Thoracic aorta (tissue), 2 donors: ENCODE results near the gene CCT8. TPM values are rescaled to one million over a fixed set of nuclear protein-coding genes. Genes with fewer than 3 reads are reported as not detected.
"Not testable (repeated sequence)": the region's sequence is repeated elsewhere in the genome, so short reads cannot be mapped to it uniquely, and the experiment has no call there.

Experiments used
- ATAC-seq: fragments of 150-250 bp; one replicate; pipeline ENCODE4 v1.8.0; 2017; ENCODE audit warnings: low read depth; ENCODE audit not compliant: insufficient number of reproducible peaks, low FRiP score
- DNase-seq: peaks from one replicate; pipeline ENCODE4 v3.0.0-alpha.2; 2020; ENCODE audit warnings: low spot score
- H3K27ac ChIP-seq, 2 donors: fragments of 200-600 bp; sonication (generic); 1 replicate in 1 of 2; 2 replicates in 1 of 2; pipeline ENCODE4 v1.5.1; 2016; ENCODE audit warnings: mild to moderate bottlenecking in 2 of 2, moderate library complexity in 2 of 2
- H3K27me3 ChIP-seq: fragments of 200-600 bp; sonication (generic); replicated peaks from 2 replicates; pipeline ENCODE4 v1.6.0; 2016; ENCODE audit warnings: mild to moderate bottlenecking; ENCODE audit not compliant: insufficient read depth
- H3K36me3 ChIP-seq: fragments of 200-600 bp; sonication (generic); one replicate; pipeline ENCODE4 v1.5.1; 2016
- H3K4me1 ChIP-seq, 2 donors: fragments of 200-600 bp; sonication (generic); 1 replicate in 1 of 2; 2 replicates in 1 of 2; pipeline versions ENCODE4 v1.5.1 to v1.6.0; 2016; ENCODE audit warnings: low read depth in 2 of 2, mild to moderate bottlenecking in 1 of 2; ENCODE audit not compliant: control insufficient read depth in 1 of 2
- H3K4me3 ChIP-seq: fragments of 200-600 bp; sonication (generic); 2 replicates; pipeline ENCODE4 v1.5.1; 2016; ENCODE audit warnings: mild to moderate bottlenecking
- H3K9me3 ChIP-seq: fragments of 200-600 bp; sonication (generic); 2 replicates; pipeline ENCODE4 v1.5.1; 2016
- total RNA-seq, 2 donors: library from RNA; depleted of rRNA; stranded (reverse); fragments of >200 nt; gene quantifications; one replicate each; pipeline versions ENCODE4 v1.1.0 to v1.2.3, GENCODE V29; 2016
- TF ChIP-seq, protein P1 (sequence below): fragments of 200-600 bp; sonication (generic); IDR thresholded peaks from one replicate; pipeline ENCODE4 v1.5.1; 2019; ENCODE audit warnings: antibody characterized with exemption

Gene CCT8
- total RNA-seq, 2 donors from 2014 or later: 76.9 to 110 TPM

DNA sequence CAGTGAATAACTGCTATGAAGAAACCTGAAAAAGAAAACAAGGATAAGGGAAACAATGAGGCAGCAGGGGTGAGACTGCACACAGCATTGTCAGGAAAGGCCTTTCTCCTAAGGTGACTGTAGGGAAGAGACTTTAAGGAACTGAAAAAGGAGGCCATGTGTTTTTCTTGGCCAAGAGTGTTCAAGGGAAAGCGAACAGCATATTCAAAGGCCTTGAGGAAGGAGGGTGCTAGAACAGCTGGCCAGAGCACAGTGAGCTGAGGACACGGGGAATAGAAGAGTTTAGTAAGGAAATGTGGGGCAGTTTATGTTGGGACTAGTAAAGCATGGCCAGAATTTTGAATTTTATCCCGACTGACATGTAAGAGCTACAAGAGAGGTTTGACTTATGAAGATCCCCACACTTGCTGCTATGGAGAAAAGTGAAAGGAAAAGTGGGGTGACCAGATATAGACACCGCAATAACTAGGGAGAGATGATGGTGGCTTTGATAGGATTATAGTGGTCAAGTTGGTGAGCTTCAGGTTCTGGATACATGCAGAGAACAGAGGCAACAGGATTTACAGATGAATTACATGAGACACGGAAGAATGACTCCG lies 55.7 kb downstream of the CCT8 start:
- Histone ChIP-seq H3K36me3 (no peaks in the 10 kb centered on the region), H3K4me1 (peaks cover 13 to 21% of the 10 kb centered on the region in 2 donors), H3K9me3 (no peaks in the 10 kb centered on the region), H3K27ac (peak overlapping the region in 1 of 2 donors; percentile 61), H3K4me3 (peak overlapping the region; percentile 90), H3K27me3 (no peaks in the 10 kb centered on the region)
- DNase-seq (no peak), ATAC-seq (no peak)
- TF ChIP-seq, protein P1, sequence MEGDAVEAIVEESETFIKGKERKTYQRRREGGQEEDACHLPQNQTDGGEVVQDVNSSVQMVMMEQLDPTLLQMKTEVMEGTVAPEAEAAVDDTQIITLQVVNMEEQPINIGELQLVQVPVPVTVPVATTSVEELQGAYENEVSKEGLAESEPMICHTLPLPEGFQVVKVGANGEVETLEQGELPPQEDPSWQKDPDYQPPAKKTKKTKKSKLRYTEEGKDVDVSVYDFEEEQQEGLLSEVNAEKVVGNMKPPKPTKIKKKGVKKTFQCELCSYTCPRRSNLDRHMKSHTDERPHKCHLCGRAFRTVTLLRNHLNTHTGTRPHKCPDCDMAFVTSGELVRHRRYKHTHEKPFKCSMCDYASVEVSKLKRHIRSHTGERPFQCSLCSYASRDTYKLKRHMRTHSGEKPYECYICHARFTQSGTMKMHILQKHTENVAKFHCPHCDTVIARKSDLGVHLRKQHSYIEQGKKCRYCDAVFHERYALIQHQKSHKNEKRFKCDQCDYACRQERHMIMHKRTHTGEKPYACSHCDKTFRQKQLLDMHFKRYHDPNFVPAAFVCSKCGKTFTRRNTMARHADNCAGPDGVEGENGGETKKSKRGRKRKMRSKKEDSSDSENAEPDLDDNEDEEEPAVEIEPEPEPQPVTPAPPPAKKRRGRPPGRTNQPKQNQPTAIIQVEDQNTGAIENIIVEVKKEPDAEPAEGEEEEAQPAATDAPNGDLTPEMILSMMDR: no peak

DNA sequence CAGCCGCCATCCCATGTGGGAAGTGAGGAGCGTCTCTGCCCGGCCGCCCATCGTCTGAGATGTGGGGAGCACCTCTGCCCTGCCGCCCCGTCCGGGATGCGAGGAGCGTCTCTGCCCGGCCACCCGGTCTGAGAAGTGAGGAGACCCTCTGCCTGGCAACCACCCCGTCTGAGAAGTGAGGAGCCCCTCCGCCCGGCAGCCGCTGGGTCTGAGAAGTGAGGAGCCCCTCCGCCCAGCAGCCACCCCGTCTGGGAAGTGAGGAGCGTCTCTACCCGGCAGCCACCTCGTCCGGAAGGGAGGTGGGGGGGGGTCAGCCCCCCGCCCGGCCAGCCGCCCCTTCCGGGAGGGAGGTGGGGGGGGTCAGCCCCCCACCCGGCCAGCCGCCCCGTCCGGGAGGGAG lies 62.2 kb downstream of the CCT8 start:
- H3K9me3 ChIP-seq, DNase-seq, H3K27me3 ChIP-seq, H3K4me3 ChIP-seq, ATAC-seq, H3K4me1 ChIP-seq, H3K27ac ChIP-seq: not testable (repeated sequence)
- peaks cover 13% of the 10 kb centered on the region for H3K36me3 ChIP-seq

DNA sequence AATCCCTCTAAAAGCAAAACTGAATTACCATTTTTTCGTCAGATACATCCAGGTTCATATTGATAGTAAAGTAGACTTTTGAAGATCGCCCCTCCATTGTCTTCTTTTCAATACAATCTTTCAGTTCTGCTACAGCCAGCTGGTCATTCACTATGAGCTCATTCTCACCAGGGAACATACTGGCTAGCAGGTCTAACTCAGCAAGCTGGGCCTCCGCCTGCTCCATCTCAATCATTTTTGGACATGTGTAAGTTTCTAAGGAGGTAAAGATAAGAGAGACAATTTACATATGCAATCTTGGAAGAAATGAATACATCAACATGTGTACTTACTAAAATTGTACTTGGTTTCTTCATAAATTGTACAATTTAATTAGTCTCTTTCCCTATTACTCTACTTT lies 65.1 kb downstream of the CCT8 start:
- no peak overlapping the region for H3K4me3 ChIP-seq
- no peaks in the 10 kb centered on the region for H3K9me3 ChIP-seq
- peaks cover 13% of the 10 kb centered on the region for H3K36me3 ChIP-seq
- DNase-seq: no peak
- no peaks in the 10 kb centered on the region for H3K27me3 ChIP-seq
- ATAC-seq: no peak
- H3K27ac ChIP-seq: no peak overlapping the region
- peaks cover 0 to 6% of the 10 kb centered on the region in 2 donors for H3K4me1 ChIP-seq
- TF ChIP-seq, protein P1: no peak

DNA sequence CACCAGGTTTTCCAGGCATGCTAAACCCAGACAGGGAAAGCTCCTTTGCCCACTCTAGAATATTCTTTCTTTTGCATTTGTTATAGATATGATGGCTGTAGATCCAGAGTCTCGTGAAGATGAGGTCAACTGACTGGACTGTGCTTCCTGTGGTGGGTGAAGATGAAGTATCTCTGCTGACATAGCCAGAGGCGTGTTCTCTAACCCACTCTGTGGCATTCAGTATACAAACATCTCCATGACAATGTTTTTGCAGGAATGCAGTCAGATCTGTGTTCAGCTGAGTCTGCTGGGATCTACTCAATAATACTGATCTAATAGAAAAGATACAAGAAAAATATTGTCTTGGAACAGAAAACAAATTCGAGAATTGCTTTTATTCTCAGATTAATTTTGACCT lies 65.6 kb downstream of the CCT8 start:
- H3K9me3 ChIP-seq: no peaks in the 10 kb centered on the region
- DNase-seq: no peak
- peaks cover 0 to 6% of the 10 kb centered on the region in 2 donors for H3K4me1 ChIP-seq
- ATAC-seq: no peak
- TF ChIP-seq, protein P1: no peak
- no peaks in the 10 kb centered on the region for H3K27me3 ChIP-seq
- no peak overlapping the region for H3K4me3 ChIP-seq
- peaks cover 13% of the 10 kb centered on the region for H3K36me3 ChIP-seq
- no peak overlapping the region for H3K27ac ChIP-seq

DNA sequence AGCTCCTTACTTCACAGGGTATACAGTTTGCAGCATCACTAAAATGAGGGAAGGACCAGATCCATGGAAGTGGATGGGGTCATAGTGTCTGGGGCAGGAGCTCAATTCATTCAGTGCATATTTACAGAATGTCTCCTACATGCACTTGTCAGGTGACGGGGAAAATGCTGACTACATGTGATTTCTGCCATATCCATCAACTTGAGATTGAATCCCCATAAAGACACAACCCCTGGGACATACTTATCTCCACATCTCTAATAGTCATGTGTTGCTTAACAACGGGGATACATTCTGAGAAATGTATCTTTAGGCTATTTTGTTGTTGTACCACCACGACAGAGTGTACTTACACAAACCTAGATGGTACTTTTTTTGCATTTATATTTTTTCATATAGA lies 66.3 kb downstream of the CCT8 start:
- peaks cover 0 to 6% of the 10 kb centered on the region in 2 donors for H3K4me1 ChIP-seq
- H3K36me3 ChIP-seq: peaks cover 13% of the 10 kb centered on the region
- DNase-seq (no peak), ATAC-seq (no peak)
- H3K9me3 ChIP-seq: no peaks in the 10 kb centered on the region
- no peak overlapping the region for H3K4me3 ChIP-seq
- TF ChIP-seq, protein P1: no peak
- no peaks in the 10 kb centered on the region for H3K27me3 ChIP-seq
- no peak overlapping the region for H3K27ac ChIP-seq

Other genes with a start within 250 kb of the CCT8 start
- gene LTN1, start 80.8 kb downstream of the CCT8 start, total RNA-seq: 10 to 100 TPM; 23.4 to 26.8 TPM
- gene RWDD2B, start 54.3 kb downstream of the CCT8 start, total RNA-seq: 10 to 100 TPM; 11.4 to 17.6 TPM
- 10 to 100 TPM; 34.5 to 38.9 TPM for gene USP16, start 49.0 kb downstream of the CCT8 start, total RNA-seq
- 10 to 100 TPM; 20.3 to 41.2 TPM for gene MAP3K7CL, start 57.0 kb upstream of the CCT8 start, total RNA-seq
- 10 to 100 TPM; 47.0 to 93.0 TPM for gene BACH1, start 225.3 kb upstream of the CCT8 start, total RNA-seq